ENCODE results near the gene HNRNPF.

Gene HNRNPF

GRCh38 chr10:43348511-43349312 is 60.3 kb downstream of the HNRNPF start:
- TF ChIP-seq FOXM1 (IDR thresholded peaks at IDR 0.05; ENCODE audit: borderline replicate concordance, low read depth) (no peak), YY1 (IDR thresholded peaks at IDR 0.05; ENCODE audit: low read depth) (no peak), NFIC (IDR thresholded peaks at IDR 0.05) (no peak), MAX (IDR thresholded peaks at IDR 0.05) (no peak), RAD21 (IDR thresholded peaks at IDR 0.05; ENCODE audit: low read depth) (peak; percentile 95), EP300 (IDR thresholded peaks at IDR 0.05; ENCODE audit: borderline replicate concordance) (no peak)

GRCh38 chr10:43347997-43348396 is 61.0 kb downstream of the HNRNPF start:
- TF ChIP-seq EP300 (IDR thresholded peaks at IDR 0.05; ENCODE audit: borderline replicate concordance) (no peak), YY1 (IDR thresholded peaks at IDR 0.05; ENCODE audit: low read depth) (no peak), RAD21 (IDR thresholded peaks at IDR 0.05; ENCODE audit: low read depth) (no peak), CEBPB (IDR thresholded peaks at IDR 0.05) (no peak), EGR1 (IDR thresholded peaks at IDR 0.05) (no peak), TAF1 (IDR thresholded peaks at IDR 0.05; ENCODE audit: low read depth) (no peak), TEAD4 (IDR thresholded peaks at IDR 0.05) (no peak), ZBTB7A (IDR thresholded peaks at IDR 0.05; ENCODE audit: low read depth) (no peak)
- TF ChIP-seq, protein P1, sequence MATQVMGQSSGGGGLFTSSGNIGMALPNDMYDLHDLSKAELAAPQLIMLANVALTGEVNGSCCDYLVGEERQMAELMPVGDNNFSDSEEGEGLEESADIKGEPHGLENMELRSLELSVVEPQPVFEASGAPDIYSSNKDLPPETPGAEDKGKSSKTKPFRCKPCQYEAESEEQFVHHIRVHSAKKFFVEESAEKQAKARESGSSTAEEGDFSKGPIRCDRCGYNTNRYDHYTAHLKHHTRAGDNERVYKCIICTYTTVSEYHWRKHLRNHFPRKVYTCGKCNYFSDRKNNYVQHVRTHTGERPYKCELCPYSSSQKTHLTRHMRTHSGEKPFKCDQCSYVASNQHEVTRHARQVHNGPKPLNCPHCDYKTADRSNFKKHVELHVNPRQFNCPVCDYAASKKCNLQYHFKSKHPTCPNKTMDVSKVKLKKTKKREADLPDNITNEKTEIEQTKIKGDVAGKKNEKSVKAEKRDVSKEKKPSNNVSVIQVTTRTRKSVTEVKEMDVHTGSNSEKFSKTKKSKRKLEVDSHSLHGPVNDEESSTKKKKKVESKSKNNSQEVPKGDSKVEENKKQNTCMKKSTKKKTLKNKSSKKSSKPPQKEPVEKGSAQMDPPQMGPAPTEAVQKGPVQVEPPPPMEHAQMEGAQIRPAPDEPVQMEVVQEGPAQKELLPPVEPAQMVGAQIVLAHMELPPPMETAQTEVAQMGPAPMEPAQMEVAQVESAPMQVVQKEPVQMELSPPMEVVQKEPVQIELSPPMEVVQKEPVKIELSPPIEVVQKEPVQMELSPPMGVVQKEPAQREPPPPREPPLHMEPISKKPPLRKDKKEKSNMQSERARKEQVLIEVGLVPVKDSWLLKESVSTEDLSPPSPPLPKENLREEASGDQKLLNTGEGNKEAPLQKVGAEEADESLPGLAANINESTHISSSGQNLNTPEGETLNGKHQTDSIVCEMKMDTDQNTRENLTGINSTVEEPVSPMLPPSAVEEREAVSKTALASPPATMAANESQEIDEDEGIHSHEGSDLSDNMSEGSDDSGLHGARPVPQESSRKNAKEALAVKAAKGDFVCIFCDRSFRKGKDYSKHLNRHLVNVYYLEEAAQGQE (IDR thresholded peaks at IDR 0.05; ENCODE audit: low read depth): no peak

DNA sequence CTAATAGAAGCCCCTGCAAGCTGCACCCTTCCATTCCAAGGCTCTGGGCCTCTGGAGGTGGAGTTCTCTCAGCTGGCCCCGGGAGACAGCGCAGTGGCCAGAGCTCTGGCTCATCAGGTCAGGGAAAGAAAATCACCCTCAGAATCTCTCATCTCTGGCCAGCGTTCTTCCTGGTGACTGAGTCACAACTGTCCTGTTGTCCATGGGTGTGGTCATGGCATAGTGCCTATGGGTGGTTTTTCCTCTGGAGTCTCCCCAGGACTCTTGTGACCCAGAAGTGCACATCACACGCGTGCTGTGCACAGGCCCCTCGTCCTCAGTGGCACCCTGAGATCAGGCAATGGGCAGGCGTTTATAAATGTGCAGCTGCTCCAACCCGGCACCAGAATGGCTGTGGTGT is 64.9 kb downstream of the HNRNPF start:
- TF ChIP-seq TCF12 (IDR thresholded peaks at IDR 0.05; ENCODE audit: low read depth) (no peak), ZBTB7A (IDR thresholded peaks at IDR 0.05; ENCODE audit: low read depth) (no peak), USF1 (IDR thresholded peaks at IDR 0.05) (no peak), CEBPB (IDR thresholded peaks at IDR 0.05) (no peak), TEAD4 (IDR thresholded peaks at IDR 0.05) (no peak), FOXM1 (IDR thresholded peaks at IDR 0.05; ENCODE audit: borderline replicate concordance, low read depth) (no peak), NFIC (IDR thresholded peaks at IDR 0.05) (no peak), RAD21 (IDR thresholded peaks at IDR 0.05; ENCODE audit: low read depth) (no peak), CREB1 (IDR thresholded peaks at IDR 0.05; ENCODE audit: low read depth) (no peak), MAX (IDR thresholded peaks at IDR 0.05) (no peak), EP300 (IDR thresholded peaks at IDR 0.05; ENCODE audit: borderline replicate concordance) (no peak), EGR1 (IDR thresholded peaks at IDR 0.05) (no peak)
- TF ChIP-seq, protein P1 (IDR thresholded peaks at IDR 0.05; ENCODE audit: low read depth): no peak

DNA sequence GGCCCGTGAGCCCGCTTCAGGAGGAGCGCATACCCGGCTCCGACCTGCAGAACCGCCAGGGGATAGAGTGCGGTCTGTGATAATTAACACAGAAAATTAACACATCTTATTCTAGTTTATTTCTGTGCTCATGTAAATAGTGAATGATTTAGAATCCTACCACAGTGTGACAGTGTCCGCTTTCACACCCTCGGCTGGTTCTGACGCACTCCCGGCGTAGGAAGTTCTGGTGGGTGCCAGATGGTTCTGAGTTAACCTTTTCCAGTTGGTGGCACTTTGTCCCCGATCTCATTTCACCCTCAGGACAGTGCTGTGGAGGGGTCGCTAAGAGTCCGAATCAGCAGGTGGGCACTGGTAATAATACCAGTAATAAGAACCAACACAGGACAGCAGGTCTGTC is 65.9 kb downstream of the HNRNPF start:
- no peak for TF ChIP-seq EGR1 (IDR thresholded peaks at IDR 0.05)
- TF ChIP-seq USF1 (IDR thresholded peaks at IDR 0.05): no peak
- no peak for TF ChIP-seq RAD21 (IDR thresholded peaks at IDR 0.05; ENCODE audit: low read depth)
- no peak for TF ChIP-seq ZBTB7A (IDR thresholded peaks at IDR 0.05; ENCODE audit: low read depth)
- TF ChIP-seq, protein P1 (IDR thresholded peaks at IDR 0.05; ENCODE audit: low read depth): no peak
- no peak for TF ChIP-seq EP300 (IDR thresholded peaks at IDR 0.05; ENCODE audit: borderline replicate concordance)
- TF ChIP-seq MAX (IDR thresholded peaks at IDR 0.05): no peak
- no peak for TF ChIP-seq NFIC (IDR thresholded peaks at IDR 0.05)
- TF ChIP-seq TAF1 (IDR thresholded peaks at IDR 0.05; ENCODE audit: low read depth): no peak
- TF ChIP-seq TCF12 (IDR thresholded peaks at IDR 0.05; ENCODE audit: low read depth): no peak
- no peak for TF ChIP-seq CEBPB (IDR thresholded peaks at IDR 0.05)
- TF ChIP-seq YY1 (IDR thresholded peaks at IDR 0.05; ENCODE audit: low read depth): no peak
- TF ChIP-seq FOXM1 (IDR thresholded peaks at IDR 0.05; ENCODE audit: borderline replicate concordance, low read depth): no peak

All from Ishikawa (cell line).